HG03103 (cell line): ENCODE measurements around the gene TFPT.

Experiments
- ATAC-seq: cut with Tn5 transposase; IDR thresholded peaks from one replicate; pipeline ENCODE4 v1.9.1; 2021; ENCODE audit warnings: low read depth; ENCODE audit not compliant: unreplicated experiment

TFPT gene, protein sequence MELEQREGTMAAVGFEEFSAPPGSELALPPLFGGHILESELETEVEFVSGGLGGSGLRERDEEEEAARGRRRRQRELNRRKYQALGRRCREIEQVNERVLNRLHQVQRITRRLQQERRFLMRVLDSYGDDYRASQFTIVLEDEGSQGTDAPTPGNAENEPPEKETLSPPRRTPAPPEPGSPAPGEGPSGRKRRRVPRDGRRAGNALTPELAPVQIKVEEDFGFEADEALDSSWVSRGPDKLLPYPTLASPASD

DNA sequence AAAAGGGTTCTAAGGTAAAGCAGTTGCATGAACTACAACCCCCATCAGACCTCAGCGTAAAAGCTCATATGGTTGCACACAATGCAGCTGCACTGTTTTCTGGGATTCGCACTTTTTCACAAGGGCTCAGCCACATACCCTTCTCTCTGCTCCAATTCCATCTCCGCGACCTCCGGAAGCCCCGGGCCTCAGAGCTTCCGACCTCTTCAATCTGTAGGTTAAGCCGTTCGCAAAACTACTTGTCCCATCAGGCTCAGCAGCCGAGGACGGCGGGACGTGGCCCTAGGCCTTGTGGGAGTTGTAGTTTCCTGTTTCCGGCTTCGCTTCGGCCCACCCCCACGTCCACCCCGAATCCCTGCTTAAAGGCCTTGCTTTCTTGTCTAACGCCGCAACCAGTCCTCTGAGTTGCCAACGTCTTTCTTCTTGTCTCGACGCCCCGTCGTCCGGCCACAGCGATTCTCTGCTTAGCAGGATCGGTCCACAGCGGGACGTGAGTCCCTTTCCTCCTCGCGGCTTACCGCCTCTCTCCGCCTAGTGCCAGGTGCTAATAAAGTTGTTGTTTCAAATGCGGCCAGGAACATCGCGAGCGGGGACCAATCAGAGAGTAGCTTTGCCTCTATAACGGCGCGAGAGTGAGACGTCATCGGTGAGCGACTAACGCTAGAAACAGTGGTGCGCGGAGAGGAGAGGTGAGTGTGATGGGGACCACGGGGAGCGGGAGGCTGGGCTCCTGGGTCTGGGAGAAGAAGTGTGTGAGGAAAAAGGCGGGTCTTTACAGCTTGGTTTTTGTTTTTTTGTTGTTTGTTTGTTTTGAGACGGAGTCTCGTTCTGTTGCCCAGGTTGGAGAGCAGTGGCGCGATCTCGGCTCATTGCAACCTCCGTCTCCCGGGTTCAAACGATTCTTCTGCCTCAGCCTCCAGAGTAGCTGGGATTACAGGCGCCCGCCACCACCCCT lies at the start of gene TFPT, which contains the start of gene PRPF31:
Gene TFPT (minus strand): TSS at position 549 of the 955 bp plus-strand sequence. CDS start 388 bp downstream, at position 161.
Gene PRPF31 (plus strand): TSS at position 646 of the 955 bp plus-strand sequence. CDS start 2,525 bp downstream, outside the sequence.
- ATAC-seq: peak; percentile 74

DNA sequence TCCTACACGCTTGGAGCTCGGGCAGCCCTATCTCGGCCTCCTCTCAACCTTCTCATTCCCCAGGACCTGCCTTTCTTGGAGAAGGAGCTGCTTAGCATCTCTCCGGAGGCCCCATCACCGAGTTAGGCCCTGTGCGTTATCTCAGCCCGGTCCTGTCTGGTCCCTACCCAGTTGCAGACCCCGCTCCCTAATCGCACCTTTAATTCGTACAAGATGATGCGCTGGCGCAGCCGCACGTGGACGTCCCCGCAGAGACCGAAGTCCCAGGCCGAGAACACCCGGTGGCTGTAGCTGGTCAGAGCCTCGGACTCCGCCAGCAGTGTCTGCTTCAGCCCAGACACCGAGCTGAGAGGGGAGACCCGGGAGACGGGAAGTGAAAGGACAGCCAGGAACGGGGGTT lies 49.8 kb upstream of the TFPT start:
- no peak for ATAC-seq

DNA sequence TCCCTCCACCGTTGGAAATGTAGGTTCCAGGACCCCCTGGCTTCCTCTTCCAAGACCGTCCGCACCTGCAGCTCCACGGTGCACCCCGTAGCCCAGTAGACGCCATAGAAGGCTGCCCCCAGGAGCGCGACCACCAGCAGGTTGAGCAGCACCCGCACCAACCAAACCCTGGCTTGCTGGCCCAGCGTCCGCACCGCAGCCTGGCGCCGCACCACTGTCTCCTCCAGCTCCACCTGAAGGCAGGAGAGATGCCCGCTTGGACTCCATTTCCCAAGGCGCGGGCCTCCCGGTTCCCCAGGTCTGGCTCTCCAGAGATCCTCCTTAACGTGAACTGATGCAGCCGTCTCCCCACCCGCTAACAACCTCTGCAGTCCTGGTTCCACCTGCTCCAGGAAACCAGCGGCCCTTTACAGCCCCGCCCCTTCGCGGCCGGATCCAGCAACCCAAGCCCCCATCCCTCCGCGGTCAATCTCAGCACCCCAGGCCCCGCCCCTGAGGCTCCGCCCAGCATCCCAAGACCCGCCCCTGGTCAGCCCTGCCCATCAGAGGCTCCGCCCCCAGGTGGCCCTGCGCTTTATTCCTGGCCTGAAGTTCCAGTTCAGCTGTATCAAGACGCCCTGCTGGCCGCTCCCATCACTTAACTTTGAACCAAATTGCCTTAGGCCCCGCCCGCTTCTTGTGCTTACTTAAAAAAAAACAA lies 49.1 kb upstream of the TFPT start:
- ATAC-seq: no peak

DNA sequence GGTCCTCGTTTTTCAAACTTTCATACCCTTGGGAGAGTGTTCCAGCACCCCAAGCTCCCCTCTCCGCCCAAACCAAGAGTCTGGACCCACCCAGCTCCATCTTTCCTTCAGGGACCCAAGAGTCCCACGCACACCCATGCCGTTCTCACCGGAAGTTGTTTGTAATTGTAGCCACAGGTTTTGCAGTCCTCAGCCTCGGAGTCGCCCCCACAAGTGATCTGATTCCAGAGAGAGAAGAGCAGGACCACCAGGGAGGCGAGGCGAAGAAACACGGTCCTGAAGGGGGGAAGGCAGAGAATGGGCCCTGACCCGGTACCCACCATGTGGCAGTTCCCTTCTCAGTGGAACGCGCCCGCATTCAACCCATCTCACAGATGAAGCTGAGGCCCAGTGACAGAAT lies 47.4 kb upstream of the TFPT start:
- no peak for ATAC-seq

DNA sequence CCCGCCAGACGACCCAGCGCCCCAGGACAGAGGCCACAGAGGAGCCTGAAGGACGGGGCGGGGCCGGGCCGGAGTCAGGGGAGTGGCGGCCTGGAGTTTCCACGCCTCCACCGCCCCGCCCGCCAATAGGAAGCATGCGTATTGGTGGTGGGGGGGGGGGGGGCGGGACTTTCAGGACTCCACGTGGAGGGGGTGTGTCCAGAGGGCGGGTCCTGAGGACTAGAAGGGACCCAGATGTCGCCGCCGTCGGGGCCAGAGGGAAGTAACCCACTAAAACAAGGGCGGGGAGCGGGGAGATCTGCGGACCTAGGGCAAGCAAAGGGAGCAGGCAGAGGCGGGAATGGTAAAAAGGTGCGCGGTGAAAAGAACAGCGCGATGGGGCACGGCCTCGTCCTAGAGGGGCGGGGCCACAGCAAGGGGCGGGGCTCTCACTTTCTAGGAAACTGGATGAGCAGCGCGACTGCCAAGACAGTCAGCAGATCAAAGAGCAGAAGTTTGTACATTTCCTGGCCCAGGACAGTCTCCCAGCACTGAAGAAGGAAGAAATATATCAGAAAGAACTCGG lies 46.9 kb upstream of the TFPT start:
- ATAC-seq: no peak

DNA sequence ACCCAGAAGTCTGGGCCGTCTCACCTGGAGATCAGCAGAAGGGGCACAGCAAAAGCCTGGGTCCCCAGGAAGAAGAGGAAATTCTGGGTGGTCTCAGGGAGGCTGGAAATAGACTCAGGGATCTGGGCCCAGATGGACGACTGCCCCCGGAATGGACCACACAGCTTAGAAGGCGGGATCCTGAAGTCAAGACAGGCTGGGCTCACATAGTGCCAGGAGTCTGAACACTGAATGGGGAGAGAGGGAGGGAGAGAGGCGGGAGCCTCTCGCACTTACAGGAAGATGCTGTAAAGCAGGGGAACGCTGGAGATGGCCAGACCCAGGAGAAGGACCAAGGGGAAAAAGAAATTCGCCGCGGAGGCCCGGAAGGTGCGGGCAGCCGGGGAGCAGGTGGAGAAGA lies 45.4 kb upstream of the TFPT start:
- no peak for ATAC-seq

DNA sequence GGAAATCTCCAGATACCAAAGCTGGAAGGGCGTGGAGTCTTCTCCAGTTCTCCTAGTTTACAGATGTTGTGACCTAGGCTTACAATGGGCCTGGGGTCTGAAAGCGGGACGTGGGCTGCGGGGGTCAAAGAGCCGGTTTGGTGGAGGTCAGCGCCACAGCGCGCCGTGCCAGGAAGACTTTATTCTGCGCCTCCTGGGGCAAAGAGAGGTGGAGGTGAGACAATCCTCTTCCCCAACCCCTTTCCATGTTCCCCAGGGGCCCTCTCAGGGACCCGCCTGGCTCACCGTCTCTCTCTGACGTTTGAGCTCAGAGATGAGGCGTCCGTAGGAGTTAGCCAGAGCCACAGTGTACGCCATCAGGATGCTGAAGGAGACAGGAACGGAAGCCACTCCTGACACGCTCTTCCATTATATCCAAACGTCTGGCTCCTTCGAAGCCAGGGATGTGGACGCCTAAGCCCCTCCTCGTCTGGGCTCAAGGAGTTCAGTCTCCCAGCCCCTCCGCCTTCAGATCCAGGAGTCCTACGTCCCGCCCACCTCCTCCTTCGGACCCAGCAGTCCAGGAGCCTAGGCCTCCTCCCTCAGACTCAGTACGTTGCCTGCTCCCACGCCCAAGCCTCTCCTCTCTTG lies 44.8 kb upstream of the TFPT start:
- peak; percentile 1 for ATAC-seq

DNA sequence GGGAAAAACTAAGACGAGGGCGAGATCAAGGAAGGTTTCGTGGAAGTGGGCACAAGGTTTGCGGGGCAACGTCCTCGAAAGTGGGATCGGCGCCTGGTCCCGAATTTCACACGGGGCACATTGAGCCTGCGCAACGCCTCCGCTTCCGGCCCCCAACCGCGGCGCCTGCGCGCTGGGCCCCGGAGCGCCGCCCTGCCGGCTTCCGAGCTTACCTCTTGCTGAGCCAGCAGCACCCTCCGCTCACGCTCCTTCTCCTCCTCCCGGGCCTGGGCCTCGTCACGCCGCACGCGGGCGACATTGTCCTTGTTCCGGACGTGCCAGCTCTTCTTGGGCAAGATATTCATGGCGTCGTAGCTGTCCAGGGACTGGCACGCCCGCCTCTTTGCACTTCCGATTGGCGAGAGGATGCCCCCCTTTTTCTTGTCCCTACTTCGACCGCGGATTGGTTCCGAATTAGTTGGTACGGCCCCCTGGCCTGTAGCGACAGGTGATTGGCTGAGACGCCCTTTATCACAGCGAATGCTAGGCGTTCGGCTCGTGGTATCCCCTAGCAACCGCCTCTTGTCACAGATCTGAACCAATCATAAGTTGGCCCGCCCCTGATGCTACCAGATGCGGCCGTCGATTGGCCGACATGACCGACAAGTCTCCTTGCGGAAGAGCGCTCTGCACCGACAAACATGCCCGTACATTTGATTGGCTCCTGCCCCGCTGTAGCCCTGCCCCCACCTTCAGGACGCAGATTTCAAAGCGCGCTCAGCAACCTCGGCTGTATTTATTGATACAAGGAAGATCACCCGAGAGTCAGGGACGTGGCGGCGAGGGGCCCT lies 44.1 kb upstream of the TFPT start, which contains the start of gene LENG1:
Gene LENG1 (minus strand): TSS at position 370 of the 830 bp plus-strand sequence. CDS start 26 bp downstream, at position 344.
- peak; percentile 88 for ATAC-seq

DNA sequence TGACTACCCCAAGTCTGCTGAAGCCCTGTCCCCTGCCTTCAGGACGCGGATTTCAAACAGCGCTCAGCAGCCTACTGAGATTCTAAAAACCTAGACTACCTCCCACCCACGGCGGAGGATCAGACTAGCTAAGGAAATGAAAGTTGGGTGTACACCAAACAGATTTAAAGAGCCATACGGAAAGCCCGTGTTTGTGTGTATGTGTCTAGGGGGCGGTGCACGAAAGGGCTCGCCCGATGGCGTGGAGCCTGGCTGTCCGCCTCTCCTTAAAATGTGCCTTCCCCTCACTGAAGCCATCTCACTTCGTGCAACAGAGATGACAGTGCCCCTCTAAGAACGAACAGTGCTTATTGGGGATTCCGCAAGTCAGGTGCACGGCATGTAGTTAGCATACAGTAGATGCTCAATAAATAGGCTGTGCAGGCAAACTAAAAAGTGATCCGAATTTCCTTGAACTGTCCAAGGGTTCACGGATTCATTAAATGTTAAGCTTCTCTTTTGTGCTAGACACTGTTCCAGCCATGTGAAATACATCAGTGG lies 43.4 kb upstream of the TFPT start:
- ATAC-seq: no peak

DNA sequence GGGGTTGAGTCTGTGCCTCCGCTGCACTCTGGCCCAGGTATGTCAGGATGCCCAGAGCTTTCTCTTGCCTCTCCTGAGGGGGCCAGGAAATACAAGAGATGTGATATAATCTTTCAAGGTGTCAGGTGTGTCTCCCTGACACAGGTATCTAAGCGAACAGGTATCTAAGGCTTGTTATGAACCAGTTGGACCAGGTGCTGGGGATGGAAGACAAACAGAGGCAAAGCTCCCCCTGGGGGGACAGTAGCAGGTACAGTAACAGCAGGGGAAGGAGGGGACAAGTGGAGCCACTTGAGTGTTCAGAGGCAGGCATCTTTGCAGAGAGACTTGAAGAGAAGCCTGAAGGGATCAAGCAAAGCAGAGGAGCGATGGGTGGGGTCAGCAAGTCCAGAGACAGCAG lies 41.5 kb upstream of the TFPT start:
- no peak for ATAC-seq

DNA sequence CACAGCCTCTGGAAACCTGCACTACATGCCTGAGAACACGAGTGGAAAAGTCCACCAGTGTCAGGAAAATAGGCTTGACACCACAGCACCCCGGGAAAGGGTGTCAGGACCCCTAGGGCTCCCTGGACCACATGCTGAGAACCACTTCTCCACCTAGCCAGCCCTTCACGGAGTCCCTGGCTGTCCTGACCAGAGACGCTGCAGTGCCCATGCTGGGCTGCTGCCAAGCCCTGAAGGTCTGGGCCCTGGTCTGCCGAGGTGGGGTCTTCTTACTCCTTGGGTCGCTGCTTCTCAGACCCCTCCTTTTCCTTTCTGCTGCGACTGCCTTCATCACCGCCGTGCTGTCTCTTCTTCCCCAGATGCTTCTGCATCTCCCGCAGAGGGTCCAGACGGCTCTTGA lies 41.0 kb upstream of the TFPT start:
- ATAC-seq: no peak

DNA sequence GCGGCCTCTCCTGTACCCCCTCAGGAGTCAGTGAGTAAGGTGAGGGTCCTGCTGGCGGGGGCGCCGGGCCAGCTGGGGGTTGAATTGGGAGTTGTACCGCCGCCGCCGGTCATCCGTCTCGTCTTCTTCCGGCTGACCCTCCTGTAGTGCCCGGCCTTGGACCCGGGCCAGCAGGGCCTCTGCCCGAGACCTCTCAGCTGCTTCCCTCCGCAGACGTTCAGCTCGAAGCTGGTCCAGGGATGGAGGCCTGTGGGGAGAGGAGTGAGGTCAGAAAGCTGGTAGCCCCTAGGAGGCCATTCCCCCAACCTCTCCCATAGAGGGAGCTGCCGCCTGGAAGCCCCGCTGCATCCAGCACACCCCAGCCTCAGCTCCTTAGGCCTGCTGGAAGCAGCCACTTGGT lies 40.2 kb upstream of the TFPT start:
- ATAC-seq: no peak

DNA sequence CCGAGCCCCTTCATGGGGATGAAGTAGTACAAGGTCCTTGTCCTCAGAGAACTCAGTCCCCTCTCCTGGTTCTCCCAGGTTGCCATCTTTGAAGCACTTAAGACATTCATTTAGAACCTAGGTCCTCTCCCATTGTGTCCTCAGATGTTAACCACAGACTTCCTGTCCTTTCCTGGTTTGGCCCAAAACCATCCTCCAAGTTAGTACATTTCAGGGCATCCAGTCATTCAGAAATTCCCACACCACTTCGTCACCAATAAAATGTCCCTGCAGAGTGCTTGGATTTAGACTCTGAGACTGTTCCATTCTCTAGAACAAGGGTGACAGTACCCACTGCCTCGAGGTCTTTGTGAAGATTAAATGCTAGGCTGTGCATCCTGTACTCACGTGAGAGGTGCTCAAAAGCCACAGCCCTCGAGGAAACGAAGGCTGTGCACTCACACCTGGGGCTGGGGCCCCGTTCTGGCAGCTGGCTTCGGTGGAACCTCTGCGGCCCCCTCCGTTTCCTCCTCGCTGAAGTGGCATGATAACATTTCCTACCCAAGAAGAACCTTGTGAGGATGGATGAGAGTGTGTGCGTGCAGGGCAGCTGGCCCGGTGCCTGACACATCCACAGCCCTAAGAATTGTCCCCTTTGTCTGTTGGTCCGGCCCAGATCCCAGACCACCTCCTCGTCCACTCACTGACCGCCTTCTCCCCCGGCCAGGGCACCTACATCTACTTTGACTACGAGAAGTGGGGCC lies 39.3 kb upstream of the TFPT start:
- no peak for ATAC-seq

DNA sequence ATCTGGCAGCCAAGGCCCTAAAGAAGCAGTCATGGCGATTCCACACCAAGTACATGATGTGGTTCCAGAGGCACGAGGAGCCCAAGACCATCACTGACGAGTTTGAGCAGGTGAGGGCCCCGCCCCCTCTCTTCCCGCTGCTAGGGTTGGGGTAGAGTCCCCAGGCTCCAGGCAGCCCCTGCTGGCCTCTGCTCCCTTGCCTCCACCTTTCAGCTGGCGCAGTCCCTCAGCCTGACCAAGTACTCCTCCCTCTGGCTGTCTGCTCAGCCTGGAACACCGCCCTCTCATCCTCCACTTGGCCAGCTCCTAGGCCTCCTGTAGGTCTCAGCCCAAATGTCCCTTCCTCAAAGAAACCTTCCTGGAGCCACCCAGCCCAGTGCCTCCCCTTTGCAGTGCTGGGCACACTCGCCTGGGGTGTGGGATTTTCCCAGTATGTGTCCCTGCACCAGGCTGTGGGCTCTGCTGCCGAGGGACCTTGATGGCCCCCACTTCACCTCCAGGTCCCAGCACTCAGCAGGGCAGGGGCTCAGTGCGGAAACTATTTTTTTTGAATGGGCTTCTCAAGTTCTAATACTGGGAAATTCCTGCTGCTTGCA lies 38.4 kb upstream of the TFPT start:
- ATAC-seq: no peak

DNA sequence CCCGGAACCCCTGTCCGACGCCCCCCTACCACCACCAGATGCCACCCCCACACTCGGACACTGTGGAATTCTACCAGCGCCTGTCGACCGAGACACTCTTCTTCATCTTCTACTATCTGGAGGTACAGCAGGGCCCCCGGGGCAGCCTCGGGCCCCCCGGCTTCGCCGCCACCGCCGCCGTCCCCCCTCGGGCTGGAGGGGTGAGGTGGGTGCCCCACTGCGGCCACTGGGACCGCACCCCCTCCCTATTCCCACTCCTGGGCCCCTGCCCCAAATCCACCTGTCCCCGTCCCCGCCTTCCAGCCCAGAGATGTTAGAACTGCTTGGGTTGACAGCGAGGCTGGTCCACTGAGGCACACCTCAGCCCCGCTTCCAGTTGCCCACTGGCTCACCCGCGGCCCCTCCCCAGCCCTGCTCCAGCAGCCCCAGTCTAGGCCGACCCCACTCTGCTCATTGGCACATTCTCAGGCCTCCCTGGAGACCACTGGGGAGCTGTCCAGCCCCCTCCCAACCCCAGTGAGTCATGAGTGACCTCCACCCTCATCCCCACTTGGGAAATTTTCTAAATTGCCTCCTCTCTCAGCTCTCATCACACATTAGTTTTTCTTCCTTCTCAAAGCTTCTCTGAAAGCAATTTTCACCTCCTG lies 37.5 kb upstream of the TFPT start:
- no peak for ATAC-seq

DNA sequence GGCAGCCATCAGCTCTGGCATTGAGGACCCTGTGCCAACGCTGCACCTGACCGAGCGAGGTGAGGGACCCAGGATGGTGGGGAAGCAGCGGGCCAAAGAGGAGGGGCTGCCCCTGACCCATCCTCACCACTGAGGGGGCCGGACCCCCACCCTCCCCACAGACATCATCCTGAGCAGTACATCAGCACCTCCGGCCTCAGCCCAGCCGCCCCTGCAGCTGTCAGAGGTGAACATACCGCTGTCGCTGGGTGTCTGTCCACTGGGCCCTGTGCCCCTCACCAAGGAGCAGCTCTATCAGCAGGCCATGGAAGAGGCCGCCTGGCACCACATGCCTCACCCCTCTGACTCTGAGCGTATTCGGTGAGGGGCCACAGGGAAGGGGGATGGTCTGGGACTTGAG lies 36.8 kb upstream of the TFPT start:
- ATAC-seq: no peak

DNA sequence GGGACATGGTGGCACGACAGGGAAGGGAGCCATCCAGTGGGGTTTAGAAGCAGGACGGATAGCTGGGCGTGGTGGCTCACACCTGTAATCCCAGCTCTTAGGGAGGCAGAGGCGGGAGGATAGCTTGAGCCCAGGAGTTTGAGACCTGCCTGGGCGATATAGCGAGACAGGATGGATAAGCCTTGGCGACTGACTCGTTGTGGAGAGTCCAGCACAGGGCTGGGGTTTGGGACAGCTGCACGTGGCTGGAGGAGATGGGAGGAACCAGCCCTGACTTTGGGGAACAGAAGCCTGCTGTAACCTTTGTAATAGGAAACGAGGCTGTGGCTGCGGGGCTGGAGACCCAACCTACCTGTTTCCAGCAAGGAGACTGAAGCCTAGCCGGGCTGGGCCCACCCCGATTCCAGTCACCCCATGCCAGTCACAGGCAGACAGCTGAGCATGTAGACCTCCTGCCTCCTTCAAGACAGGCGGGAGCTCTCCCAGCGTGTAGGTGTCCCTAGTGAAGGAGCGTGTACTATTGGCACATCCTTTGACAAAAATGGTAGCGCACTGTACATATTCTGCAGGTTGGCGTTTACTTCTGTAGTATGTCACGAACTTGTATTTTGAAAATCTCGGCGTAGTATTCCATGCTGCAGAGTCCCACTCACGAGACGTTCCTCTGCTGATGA lies 36.0 kb upstream of the TFPT start:
- no peak for ATAC-seq
